Measurements from ENCODE around the gene FAM200B. TPM values are rescaled to one million over a fixed set of nuclear protein-coding genes. Genes with fewer than 3 reads are reported as not detected.

FAM200B gene
- 42.2 TPM for total RNA-seq

DNA sequence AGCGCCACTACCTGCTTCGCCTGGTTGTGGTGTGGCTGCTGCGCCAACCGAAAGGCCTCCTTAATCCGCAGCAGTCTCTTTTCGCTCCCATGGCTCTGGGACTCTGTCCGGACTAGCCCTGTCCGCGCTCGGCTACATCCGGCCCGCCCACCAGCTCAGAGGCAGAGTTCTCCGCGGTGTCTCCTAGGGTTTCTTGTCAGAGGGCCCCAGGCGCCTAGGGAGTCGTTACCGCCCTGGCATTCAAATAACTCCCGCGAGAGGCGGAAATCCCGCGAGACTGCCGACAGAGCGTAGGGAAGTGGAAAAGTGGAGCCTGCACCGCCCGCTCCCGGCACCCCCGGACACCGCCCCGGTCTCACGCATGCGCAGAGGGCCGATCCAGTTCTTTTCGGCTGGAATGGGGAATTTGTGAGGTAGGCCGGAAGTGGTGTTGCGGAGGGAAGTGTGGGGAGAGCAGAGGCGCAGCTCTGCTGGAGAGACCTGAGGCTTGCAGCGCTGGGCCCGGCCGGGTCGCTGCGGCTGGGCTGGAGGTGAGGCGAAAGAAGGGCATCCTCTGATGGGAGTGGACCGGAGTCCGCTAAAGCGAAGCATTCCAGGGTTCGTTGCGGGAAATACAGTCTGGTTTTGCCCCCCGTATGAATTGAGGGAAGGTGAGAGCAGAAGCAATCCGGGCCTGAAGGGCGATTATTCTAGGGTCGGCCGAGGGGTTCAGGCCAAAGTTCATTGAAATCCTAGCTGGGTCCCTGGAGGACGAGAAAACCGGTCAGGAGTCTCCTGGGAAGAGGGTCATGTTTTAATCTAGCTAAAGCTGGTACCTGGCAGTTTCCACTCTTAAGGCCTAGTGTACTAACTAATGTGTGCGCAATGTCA lies at the start of gene FAM200B:
TSS of gene FAM200B (plus strand) at position 456 of the 870 bp plus-strand sequence. CDS start 5,151 bp downstream, outside the sequence.
- DNase-seq = peak; percentile 100

DNA sequence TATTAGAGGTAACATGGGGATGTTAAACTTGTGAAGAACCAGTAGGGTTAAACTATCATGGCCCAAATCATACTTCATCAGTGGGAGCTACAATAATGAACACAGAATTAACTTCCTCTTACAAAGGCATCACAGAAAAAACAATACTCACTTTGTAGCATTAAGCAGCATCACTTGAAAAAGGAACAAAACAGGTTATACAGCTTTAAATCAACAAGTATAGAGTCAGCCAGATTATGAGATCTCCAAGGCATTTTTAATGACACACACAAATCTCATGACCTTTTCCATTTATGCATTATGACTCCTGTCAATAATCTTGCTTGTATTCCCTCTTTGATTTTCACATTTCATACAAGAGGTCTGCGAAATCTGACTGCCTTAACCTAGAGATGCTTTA lies 44.8 kb upstream of the FAM200B start:
- DNase-seq = peak; percentile 9

DNA sequence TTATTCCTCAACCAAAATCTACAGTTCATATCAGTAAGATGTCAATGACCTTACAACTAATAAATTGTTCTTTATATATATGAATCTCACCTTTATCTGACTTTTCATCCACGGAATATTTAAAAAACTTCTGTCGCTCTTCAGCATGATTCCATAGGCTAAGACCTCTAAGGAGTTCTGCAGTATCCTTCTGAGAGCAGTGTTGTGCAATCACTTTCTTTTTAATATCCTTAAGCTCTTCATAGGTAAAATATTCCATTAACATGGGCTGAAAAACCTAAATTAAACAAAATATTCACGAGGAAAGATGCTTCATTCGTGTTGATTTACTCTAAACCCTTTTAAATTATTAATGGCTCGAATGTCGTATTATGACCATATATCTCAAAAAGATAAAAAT lies 43.2 kb upstream of the FAM200B start:
- no peak for DNase-seq

DNA sequence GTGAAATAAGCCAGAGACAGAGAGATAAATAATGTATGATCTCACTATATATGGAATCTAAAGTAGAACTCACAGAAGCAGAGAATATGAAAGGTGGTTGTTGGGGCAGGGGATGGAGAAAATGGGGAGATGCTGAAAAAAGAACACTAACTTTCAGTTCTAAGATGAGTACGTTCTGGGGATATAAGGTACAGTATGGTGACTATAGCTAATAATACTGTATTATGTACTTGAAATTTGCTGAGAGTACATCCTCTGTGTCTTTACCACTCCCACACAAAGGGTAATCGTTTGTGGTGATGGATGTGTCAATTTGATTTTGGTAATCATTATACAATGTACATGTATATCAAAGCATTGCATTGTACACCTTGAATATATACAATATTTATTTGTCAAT lies 33.0 kb upstream of the FAM200B start:
- no peak for DNase-seq

DNA sequence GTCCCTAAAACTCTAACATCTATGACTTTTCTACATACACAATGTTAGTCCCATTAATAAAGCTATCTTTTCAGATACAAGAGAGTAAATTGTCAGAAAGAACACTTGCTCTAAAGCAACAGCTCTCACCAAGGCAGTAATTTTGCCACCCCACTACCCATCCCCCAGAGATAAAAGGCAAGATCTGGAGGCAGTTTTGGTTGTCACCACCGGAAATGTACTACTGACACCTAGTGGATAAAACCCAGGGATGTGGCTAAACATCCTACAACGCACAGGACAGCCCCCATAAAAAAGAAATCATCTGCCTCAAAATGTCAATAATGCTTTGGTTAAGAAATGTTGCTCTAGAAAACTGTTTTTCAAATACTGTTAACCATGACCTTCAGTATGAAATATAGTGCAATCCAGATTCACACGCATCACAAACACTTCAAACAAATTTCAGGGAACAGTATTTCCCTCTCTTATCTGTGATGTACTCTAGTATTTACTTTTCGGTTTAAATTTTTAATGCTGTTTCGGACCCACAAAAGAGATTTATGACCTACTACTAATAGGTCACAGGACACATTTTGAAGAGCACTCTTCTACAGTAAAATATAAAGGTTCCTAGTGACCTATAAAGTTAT lies 31.6 kb upstream of the FAM200B start:
- DNase-seq = peak; percentile 48

DNA sequence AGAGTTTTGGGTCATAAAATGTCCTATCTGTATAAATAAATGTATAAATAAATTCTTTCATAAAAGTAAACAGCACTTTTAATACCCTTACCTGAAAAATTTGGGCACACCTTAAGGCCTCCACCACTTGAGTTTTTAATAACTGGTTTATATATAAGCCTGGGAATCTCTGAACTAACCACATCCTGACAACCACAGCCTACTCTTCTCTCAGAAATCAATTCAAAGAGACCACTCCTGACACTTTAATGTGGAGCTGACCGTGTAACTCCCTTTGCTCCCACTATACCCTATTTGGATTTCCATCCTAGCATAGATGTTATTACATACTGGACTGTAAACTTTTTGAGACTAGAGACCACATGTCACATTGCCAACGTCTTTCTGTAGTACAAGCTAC lies 30.0 kb upstream of the FAM200B start:
- DNase-seq = peak; percentile 16

DNA sequence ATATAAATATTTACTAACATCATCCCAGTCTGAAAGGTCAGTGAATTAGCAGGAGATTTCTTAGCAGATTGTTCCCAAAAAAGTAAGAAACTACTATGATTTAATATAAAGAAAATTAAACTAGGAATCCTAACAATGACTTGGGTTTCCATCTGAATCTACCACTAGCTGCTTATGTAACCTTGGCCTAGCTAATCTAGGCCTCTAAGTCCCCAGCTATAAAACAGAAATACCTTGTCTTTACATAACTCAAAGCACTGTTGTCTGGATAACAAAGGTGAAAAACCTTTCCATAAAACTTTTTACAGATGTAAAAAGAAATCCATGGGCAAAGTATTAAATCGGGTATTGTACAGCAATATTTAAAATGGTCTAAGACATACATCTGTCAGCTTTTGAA lies 29.4 kb upstream of the FAM200B start:
- no peak for DNase-seq

DNA sequence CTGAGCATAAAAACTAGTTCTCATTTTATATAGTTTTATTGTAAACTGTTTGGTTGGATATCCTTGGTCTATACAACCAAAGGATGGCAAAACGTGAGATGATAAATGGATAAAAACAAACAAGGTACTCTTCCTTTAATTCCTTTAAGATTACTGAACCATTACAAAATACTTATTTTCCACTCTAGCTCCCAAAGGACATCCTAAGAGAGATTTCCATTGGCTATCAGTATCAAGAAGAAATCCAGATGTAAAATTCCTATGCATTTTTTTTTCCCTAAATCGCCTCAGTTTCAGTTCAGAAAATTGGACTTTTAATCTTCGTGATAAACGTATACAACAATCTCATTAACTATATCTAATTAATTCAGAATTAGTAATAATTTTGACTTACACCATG lies 28.8 kb upstream of the FAM200B start:
- peak; percentile 29 for DNase-seq

DNA sequence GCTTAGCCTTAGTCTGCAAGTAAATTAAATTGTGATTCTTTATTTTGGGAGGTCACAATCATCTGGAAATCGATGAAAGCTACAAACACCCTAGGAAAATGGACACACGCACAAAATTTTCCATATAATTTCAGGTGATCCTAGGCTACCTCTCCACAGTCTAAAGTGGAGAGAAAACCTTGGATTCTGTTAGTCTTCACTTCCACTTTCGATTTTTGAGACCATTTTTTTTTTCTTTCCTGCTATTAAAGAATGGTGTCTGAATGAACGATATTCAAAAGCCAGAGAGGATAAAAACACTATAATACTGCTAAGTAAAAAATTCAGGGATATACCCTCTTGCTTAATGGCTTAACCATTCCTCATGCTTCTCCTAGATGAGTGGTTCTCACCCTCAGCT lies 28.2 kb upstream of the FAM200B start:
- no peak for DNase-seq

DNA sequence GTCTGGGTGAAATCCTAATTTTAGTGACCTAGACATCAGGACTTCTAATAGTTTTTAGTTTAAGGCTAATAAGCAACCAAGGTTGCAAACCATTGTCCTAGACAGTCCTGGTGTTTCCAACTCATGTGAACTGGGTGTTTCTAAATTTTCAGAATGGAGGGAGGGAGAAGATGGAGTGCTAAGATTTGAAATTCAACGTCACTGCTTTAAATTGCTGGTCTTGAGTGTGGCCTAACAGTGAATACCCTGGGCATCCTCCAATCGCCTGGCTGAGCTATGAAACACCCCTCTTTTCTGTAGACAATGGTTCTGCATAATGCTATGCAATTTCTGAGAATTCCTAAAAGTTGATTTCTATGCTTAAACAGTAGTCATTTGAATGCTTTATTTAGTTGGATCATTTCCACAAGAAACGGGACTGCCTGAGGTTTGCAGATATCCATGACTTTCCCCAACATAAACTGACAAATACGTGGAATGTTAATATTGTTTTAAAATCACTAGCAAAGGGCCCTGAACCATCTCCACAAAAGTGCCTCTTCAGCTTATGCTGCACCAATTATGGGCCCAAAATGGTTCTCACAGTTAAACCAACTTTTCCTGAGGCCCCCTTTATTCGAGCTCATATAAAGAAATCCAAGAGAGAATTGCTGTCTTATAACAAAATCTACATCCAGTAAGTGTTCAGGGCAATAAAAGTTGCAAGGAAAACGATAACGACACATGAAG lies 27.6 kb upstream of the FAM200B start:
- peak; percentile 74 for DNase-seq

DNA sequence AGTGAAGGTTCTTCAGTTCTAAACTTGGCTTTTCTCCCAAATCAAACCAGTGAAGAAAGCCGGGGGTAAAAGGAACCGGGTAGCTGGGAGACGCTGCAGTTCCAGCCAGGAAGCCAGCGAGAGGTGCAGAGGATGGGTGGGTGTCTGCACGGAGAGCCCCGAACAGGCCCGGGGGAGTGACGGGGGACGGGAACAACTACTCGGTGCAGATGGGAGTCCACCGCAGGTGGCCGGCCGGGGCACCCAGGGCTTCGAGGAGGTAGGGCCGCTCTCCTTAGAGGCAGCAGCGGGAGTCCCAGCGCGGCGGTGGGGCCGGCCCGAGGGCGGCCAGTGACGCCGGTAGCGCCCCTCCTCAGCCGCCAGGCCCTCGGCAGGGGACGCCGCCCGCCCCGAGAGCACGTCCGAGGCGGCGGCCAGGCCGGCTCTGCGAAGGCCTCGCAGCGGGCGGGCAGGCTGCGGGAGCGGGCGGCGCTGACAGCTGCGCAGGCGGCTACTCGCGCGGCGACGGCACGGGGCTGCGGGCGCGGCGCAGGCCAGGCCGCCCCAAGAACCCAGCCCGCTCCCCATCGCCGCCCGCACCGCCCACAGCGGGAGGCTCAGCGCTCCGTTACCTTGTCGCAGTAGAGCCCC lies 26.9 kb upstream of the FAM200B start:
- DNase-seq = peak; percentile 66

DNA sequence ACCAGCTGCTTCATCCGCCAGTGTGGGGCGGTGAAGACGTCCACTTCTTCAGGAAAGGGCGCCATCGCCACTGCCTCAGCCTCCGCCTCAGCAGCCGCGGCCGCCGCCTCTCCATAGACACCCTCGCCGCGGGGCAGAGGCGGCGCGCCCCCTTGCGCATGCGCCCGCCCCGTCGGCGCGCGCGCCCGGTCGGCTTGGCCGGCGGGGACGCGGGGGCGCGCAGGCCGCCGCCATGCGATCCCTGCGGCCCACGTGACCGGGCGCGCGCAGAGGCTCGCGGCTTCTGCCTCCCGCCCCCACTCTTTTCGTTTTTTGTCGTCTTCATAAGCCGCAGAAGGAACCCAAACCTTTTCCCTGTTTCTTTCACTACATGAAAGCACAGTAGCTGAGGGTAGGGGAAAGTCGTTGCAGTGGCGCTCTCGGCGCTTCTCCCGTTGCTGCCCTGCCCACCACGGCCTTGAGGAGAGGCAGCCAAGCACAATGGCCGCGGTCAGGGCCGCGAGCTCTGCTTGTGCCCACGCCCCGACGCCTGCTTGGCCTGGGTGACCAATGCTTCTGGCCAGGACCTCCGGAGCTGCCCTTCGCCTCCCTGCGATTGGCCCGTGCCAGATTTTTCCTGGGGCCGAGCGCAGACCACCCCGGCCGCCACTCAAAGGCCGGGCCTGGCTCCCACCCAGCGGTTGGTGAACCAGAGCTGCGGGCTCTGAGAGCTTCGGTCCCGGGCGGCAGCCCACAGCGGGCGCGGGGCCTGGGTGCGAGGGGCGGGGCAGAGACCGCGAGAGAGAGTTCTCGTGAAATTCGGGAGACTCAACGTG lies 26.2 kb upstream of the FAM200B start, which contains the start of gene FBXL5:
TSS of gene FBXL5 (minus strand) at position 135 of the 815 bp plus-strand sequence. CDS start at position 65, 70 bp downstream.
- DNase-seq = peak; percentile 95

DNA sequence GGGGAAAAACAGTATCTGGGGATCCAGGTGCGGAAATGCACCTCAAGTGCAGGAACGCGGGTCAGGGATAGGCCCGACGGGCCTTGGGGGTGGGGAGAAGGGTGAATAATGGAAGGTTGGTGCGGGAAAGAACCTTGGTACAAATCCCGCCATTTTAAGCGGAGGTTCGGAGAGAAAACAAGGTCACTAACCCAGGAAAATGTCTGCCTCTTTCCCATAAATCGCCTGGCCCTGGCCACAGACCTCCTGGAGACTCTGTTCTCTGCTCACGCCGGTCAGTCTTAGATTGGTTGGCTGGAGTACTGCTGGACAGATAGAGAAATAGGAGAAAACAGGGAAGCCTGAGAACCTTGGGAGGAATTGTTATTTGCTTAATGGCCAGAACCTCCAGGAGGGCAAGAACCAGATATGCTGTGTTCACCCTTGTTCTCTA lies 25.6 kb upstream of the FAM200B start:
- DNase-seq = no peak

DNA sequence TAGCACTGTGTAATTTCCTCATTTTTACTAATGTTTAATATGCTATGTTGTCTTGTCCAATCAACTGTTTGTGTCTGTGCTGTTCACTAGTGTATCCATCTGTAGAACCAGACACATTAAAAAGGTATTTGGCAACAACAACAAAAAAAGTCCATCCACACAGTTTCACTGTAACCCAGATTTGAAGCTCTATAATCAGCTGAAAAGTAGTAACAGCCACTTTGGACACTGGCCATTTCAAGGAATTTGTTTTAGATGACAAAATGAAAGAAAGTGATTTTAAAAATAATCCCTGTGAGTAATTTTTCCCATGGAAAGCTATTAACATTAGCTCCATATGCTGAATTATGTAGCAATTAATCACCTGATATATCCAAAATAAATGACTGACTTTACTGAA lies 24.3 kb upstream of the FAM200B start:
- DNase-seq = no peak

DNA sequence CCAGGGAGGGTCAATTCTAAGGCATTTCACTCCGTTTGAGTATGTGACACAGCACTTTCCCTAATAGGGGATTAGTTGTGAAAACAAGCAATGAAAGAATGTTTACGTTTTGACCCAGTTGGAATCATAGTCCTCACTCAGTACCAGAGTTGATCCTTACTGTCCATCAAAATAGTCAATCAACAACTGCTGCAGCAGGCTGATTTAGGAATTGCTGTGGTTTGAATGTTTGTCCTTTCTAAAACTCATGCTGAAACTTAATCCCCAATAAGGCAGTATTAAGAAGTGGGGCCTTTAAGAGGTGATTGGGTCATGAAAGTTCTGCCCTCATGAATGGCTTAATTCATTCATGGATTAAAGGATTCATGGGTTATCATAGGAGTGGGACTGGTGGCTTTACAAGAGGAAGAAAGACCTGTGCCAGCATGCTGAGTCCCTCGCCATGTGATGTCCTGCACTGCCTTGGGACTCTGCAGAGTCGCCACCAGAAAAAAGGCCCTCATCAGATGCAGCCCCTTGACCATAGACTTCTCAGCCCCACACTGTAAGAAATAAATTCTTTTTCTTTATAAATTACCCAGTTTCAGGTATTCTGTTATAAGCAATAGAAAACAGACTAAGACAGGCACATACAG lies 23.4 kb upstream of the FAM200B start:
- no peak for DNase-seq

DNA sequence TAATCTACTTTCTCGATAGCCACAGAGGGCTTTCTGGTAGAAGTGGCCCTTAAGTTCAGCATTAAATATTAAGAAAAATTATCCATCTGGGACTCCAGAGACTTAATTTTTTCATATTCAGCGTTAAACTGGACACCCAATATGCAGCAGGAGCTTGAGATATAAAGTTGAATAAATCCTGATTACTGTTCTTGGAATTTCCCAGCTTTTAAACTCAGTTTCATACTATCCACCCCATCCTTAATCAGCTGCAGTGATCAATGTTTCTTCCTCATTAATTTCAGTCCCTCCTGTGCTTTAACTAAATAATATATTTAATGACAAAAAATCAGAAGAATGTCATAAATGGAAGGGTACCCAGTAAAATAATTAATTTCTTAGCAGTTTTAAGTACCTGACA lies 22.8 kb upstream of the FAM200B start:
- no peak for DNase-seq

DNA sequence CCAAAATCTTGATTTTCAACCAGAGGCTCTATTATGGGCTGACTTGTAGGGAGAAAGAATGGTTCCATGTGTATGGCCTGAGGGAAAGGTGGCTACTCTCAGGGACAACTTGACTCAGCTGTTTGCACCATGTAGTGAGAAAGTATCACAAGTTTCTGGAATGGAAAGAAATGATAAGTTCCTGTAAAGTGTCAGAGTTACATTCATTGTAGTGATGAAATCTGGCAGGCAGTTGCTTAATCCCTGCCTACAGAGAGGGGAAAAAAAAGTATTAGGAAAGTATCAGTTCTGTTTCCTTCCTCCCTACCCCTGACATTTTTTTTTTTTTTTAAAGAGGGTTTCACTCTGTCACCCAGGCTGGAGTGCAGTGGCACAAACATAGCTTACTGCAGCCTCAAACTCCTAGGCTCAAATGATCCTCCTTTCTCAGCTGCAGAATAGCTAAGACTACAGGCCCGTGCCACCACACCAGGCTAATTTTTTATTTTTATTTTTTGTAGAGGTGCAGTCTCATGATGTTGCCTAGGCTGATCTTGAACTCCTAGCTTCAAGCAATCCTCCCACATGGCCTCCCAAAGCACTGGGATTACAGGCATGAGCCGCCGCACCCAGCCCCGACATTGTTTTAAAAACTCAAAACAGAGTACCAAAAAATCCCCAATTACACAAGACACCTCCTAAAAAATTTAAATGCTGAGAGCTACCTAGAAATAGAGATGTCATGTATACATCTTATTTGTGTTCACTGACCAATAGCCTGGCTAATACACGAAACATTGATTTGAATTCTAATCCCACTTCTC lies 21.7 kb upstream of the FAM200B start:
- no peak for DNase-seq

DNA sequence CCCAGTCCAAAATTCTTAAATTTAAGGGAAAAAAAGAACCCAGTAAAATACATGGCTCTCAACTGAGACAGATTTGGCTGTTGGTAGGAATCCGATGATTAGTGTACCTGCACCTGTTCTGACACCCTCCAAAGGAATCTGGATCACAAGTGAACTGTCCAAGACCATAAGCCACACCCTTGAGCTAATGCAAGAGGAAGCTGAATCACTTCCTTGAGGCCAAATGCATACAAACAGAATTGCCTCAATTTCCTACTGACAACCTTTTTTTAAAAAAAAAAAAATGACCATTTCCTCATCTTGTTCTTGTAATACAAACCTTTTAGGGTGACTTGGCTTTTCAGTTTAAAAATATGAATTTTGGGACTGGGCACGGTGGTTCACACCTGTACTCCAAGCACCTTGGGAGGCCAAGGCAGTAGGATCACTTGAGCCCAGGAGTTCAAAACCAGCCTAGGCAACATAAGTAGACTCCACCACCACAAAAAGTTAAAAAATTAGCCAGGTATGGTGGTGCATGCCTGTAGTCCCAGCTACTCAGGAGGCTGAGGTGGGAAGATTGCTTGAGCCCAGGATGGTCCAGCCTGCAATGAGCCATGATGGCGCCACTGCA lies 15.8 kb upstream of the FAM200B start:
- DNase-seq = no peak

DNA sequence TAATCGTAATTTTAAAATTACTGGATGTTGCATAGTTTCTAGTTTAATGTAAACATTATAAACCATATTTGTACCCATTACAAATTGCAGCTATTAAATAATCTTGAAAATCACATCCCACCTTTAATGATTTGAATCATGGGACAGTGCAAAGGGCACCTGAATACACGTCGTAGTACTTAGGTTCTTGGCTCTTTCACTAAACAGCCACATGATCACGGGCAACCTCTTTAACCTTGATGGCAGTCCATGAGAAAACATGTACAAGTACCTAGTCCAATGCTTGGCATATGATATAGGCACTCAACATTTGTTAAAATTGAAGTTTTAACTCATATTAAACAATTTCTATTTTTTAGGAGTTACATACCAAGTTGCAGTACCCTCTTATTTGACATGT lies 14.6 kb upstream of the FAM200B start:
- no peak for DNase-seq
